ENCODE measurements around the gene DAPL1. TPM values are rescaled to one million over a fixed set of nuclear protein-coding genes. Genes with fewer than 3 reads are reported as not detected.

Gene DAPL1
- total RNA-seq, 1 experiment from 2014 or later: not detected

- Histone ChIP-seq H3K4me1 (ENCODE audit: control insufficient read depth, insufficient read depth, low read length) (no peaks in the 10 kb centered on the region), H3K27ac (ENCODE audit: low read length) (no peak overlapping the region), H3K36me3 (ENCODE audit: control insufficient read depth, insufficient read depth, low read length) (no peaks in the 10 kb centered on the region), H3K9me3 (ENCODE audit: control insufficient read depth, insufficient read depth, low read depth, low read length) (no peaks in the 10 kb centered on the region), H3K4me3 (ENCODE audit: low read depth in 2 of 2, low read length in 2 of 2) (no peak overlapping the region), H3K27me3 (ENCODE audit: control insufficient read depth, insufficient read depth, low read length) (no peaks in the 10 kb centered on the region)
- in situ Hi-C loops (cut with HindIII; ENCODE audit: low pct_unique_long_range_greater_than_20kb, low sequenced_read_pairs): no loop called here
- TF ChIP-seq TCF7L2 (IDR thresholded peaks at IDR 0.05; ENCODE audit: low read depth, low read length) (no peak), POLR2AphosphoS5 (IDR thresholded peaks at IDR 0.05; ENCODE audit: low read depth, low read length) (no peak)
- TF ChIP-seq, protein P1, sequence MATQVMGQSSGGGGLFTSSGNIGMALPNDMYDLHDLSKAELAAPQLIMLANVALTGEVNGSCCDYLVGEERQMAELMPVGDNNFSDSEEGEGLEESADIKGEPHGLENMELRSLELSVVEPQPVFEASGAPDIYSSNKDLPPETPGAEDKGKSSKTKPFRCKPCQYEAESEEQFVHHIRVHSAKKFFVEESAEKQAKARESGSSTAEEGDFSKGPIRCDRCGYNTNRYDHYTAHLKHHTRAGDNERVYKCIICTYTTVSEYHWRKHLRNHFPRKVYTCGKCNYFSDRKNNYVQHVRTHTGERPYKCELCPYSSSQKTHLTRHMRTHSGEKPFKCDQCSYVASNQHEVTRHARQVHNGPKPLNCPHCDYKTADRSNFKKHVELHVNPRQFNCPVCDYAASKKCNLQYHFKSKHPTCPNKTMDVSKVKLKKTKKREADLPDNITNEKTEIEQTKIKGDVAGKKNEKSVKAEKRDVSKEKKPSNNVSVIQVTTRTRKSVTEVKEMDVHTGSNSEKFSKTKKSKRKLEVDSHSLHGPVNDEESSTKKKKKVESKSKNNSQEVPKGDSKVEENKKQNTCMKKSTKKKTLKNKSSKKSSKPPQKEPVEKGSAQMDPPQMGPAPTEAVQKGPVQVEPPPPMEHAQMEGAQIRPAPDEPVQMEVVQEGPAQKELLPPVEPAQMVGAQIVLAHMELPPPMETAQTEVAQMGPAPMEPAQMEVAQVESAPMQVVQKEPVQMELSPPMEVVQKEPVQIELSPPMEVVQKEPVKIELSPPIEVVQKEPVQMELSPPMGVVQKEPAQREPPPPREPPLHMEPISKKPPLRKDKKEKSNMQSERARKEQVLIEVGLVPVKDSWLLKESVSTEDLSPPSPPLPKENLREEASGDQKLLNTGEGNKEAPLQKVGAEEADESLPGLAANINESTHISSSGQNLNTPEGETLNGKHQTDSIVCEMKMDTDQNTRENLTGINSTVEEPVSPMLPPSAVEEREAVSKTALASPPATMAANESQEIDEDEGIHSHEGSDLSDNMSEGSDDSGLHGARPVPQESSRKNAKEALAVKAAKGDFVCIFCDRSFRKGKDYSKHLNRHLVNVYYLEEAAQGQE (IDR thresholded peaks at IDR 0.05; ENCODE audit: insufficient read depth in 1 of 2, low read depth in 2 of 2, low read length in 1 of 2): no peak
- no TSS peak for BruUV-seq (replicated peaks)
- ATAC-seq (no peak), DNase-seq (ENCODE audit: low read depth, low spot score) (no peak)
- ChIA-PET CTCF (no interaction called here), POLR2A (interaction anchor here (0.6 kb wide), 1 partner anchor 159 kb away, joined by 5 read pairs; no protein-coding TSS in a partner anchor)
- intact Hi-C loops (cut with micrococcal nuclease; ENCODE audit: unreplicated experiment): no loop called here
These were observed 33.5 kb downstream of the DAPL1 start for GRCh38 chr2:158828378-158829164.

DNA sequence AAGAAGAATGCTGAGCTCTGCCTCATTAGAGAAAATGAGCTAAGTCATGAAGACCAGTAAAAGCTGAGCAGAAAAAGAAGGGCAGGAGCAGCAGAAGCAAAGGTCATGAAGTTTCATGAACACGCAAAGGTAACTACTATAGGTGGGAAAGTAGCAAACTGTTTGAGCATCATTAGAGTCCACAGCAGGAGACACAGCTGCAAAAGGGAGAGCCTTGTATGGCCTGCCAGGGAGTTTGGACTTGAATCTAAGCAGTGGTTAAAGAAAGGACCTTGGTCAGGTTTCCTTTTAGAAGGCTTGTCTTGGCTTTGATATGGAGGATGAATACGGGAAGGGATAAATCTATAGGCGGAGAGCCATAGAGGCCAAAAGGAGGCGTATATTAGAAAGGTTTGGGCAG lies 34.0 kb downstream of the DAPL1 start:
- no peak overlapping the region for H3K4me3 ChIP-seq (ENCODE audit: low read depth in 2 of 2, low read length in 2 of 2)
- ChIA-PET POLR2A (no interaction called here), CTCF (no interaction called here)
- H3K27ac ChIP-seq (ENCODE audit: low read length): no peak overlapping the region
- in situ Hi-C loops (cut with HindIII; ENCODE audit: low pct_unique_long_range_greater_than_20kb, low sequenced_read_pairs) (no loop called here), intact Hi-C loops (cut with micrococcal nuclease; ENCODE audit: unreplicated experiment) (no loop called here)
- DNase-seq (ENCODE audit: low read depth, low spot score) (no peak), ATAC-seq (no peak)
- H3K9me3 ChIP-seq (ENCODE audit: control insufficient read depth, insufficient read depth, low read depth, low read length): no peaks in the 10 kb centered on the region
- TF ChIP-seq SIN3A (IDR thresholded peaks at IDR 0.05; ENCODE audit: borderline replicate concordance, insufficient read depth, low read depth, low read length): no peak
- TF ChIP-seq TCF7L2 (IDR thresholded peaks at IDR 0.05; ENCODE audit: low read depth, low read length): no peak
- no peak for TF ChIP-seq POLR2AphosphoS5 (IDR thresholded peaks at IDR 0.05; ENCODE audit: low read depth, low read length)
- TF ChIP-seq, protein P1 (IDR thresholded peaks at IDR 0.05; ENCODE audit: insufficient read depth in 1 of 2, low read depth in 2 of 2, low read length in 1 of 2): no peak
- TF ChIP-seq, protein P2, sequence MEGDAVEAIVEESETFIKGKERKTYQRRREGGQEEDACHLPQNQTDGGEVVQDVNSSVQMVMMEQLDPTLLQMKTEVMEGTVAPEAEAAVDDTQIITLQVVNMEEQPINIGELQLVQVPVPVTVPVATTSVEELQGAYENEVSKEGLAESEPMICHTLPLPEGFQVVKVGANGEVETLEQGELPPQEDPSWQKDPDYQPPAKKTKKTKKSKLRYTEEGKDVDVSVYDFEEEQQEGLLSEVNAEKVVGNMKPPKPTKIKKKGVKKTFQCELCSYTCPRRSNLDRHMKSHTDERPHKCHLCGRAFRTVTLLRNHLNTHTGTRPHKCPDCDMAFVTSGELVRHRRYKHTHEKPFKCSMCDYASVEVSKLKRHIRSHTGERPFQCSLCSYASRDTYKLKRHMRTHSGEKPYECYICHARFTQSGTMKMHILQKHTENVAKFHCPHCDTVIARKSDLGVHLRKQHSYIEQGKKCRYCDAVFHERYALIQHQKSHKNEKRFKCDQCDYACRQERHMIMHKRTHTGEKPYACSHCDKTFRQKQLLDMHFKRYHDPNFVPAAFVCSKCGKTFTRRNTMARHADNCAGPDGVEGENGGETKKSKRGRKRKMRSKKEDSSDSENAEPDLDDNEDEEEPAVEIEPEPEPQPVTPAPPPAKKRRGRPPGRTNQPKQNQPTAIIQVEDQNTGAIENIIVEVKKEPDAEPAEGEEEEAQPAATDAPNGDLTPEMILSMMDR (IDR thresholded peaks at IDR 0.05): no peak
- no peaks in the 10 kb centered on the region for H3K4me1 ChIP-seq (ENCODE audit: control insufficient read depth, insufficient read depth, low read length)
- BruUV-seq (replicated peaks): no TSS peak
- H3K27me3 ChIP-seq (ENCODE audit: control insufficient read depth, insufficient read depth, low read length): no peaks in the 10 kb centered on the region
- H3K36me3 ChIP-seq (ENCODE audit: control insufficient read depth, insufficient read depth, low read length): no peaks in the 10 kb centered on the region

Measured in Panc1 (cell line).